SIG-M5 treated with dmso at 0.1 percent for 504 hours (cell line): ENCODE measurements around the gene EMC9.

ENCODE experiments used
- DNase-seq: peaks from one replicate; lab custom pipeline; 2025; ENCODE audit not compliant: unreplicated experiment; lab: John Stamatoyannopoulos, UW

Gene EMC9

GRCh38 chr14:24149302-24149969 is 8.0 kb upstream of the EMC9 start:
- DNase-seq = no peak

- no peak for DNase-seq
Measured at GRCh38 chr14:24147761-24148428, 6.5 kb upstream of the EMC9 start.

GRCh38 chr14:24146978-24147760 is 5.8 kb upstream of the EMC9 start, which contains the start of gene RNF31:
TSS of gene RNF31 (plus strand) at chr14:24147498. CDS start at chr14:24147699, 201 bp downstream.
- peak; percentile 99 for DNase-seq

- DNase-seq = peak; percentile 97
Measured at GRCh38 chr14:24146453-24146977, 5.1 kb upstream of the EMC9 start, which contains the start of gene PSME2. TSS of gene PSME2 (minus strand) at chr14:24146610. CDS start at chr14:24146581, 29 bp downstream.

- DNase-seq = no peak
Measured at GRCh38 chr14:24145690-24146452, 4.5 kb upstream of the EMC9 start.

GRCh38 chr14:24145219-24145618 is 3.8 kb upstream of the EMC9 start:
- no peak for DNase-seq

- no peak for DNase-seq
Measured at GRCh38 chr14:24144451-24144850, 3.1 kb upstream of the EMC9 start.

GRCh38 chr14:24143511-24143910 is 2.1 kb upstream of the EMC9 start:
- DNase-seq = no peak

GRCh38 chr14:24139272-24139934 is 2.0 kb downstream of the EMC9 start:
- DNase-seq = no peak

- DNase-seq = no peak
Measured at GRCh38 chr14:24138396-24139271, 2.8 kb downstream of the EMC9 start.

GRCh38 chr14:24137529-24138395 is 3.6 kb downstream of the EMC9 start:
- no peak for DNase-seq

GRCh38 chr14:24136684-24137528 is 4.5 kb downstream of the EMC9 start:
- no peak for DNase-seq

GRCh38 chr14:24135834-24136683 is 5.3 kb downstream of the EMC9 start, which contains the start of gene PSME1:
TSS of gene PSME1 (plus strand) at chr14:24136194. CDS start at chr14:24136263, 69 bp downstream.
- peak; percentile 85 for DNase-seq

GRCh38 chr14:24135584-24135833 is 5.9 kb downstream of the EMC9 start:
- DNase-seq = no peak

GRCh38 chr14:24133735-24134134 is 7.7 kb downstream of the EMC9 start:
- no peak for DNase-seq

GRCh38 chr14:24132976-24133375 is 8.4 kb downstream of the EMC9 start:
- no peak for DNase-seq
